ENCODE results near the gene DDX6. TPM values are rescaled to one million over a fixed set of nuclear protein-coding genes. Genes with fewer than 3 reads are reported as not detected.
"Not testable (repeated sequence)": the region's sequence is repeated elsewhere in the genome, so short reads cannot be mapped to it uniquely, and the experiment has no call there.

DDX6 gene
- total RNA-seq, 2 experiments from 2014 or later, result 155 to 158 TPM

DNA sequence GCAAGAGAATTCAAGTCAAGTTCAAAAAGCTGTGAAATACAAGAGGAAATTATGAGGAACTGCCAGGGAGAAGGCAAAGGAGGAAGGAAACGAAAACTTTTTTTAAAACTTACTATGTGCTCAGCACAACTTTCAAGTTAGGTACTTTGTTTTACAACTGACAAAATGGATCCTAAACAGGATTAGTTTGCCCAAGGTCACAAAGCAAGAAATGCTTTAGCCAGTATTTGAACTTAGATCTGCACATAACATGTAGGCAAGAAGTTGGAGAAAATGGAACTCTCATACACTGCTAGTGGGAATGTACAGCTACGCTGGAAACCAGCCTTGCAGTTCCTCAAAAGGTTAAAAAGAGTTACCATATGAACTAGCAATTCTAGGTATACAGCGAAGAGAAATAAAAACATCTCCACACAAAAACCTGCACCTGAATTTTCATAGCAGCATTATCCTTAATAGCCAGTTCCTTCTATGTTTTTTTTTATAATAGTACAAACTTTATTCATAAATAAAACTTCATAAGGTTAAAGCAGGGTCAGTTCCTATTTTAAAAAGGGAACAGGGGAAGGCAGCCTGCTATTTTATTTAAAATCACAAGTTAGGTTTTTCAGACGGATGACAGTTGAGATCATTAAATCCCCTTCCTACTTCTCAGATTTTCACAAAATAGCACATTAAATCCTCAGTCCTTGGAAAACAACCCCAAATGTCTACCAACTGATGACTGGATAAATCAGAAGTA lies 19.2 kb downstream of the DDX6 start:
- no peak overlapping the region for H3K4me3 Mint-ChIP-seq
- H3K9me3 Mint-ChIP-seq, result no peaks in the 10 kb centered on the region
- no peaks in the 10 kb centered on the region for H3K27me3 Mint-ChIP-seq
- H3K36me3 Mint-ChIP-seq (ENCODE audit: low read depth), result peaks cover 69% of the 10 kb centered on the region
- ChIA-PET POLR2A (interaction anchor here (1.3 kb wide), 1 partner anchor 17 kb away, joined by 3 read pairs; no protein-coding TSS in a partner anchor), CTCF (interaction anchor here (1.2 to 7.0 kb wide), 2 partner anchors 18 to 82 kb away, joined by 3 to 31 read pairs; no protein-coding TSS in a partner anchor)
- TF ChIP-seq, protein P1, sequence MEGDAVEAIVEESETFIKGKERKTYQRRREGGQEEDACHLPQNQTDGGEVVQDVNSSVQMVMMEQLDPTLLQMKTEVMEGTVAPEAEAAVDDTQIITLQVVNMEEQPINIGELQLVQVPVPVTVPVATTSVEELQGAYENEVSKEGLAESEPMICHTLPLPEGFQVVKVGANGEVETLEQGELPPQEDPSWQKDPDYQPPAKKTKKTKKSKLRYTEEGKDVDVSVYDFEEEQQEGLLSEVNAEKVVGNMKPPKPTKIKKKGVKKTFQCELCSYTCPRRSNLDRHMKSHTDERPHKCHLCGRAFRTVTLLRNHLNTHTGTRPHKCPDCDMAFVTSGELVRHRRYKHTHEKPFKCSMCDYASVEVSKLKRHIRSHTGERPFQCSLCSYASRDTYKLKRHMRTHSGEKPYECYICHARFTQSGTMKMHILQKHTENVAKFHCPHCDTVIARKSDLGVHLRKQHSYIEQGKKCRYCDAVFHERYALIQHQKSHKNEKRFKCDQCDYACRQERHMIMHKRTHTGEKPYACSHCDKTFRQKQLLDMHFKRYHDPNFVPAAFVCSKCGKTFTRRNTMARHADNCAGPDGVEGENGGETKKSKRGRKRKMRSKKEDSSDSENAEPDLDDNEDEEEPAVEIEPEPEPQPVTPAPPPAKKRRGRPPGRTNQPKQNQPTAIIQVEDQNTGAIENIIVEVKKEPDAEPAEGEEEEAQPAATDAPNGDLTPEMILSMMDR (IDR thresholded peaks at IDR 0.05), result no peak
- no peak for DNase-seq
- intact Hi-C loops (cut with micrococcal nuclease), result no loop called here
- no peak for ATAC-seq
- H3K27ac Mint-ChIP-seq, result peak overlapping the region; percentile 89
- peaks cover 74% of the 10 kb centered on the region for H3K4me1 Mint-ChIP-seq (ENCODE audit: low read depth)

DNA sequence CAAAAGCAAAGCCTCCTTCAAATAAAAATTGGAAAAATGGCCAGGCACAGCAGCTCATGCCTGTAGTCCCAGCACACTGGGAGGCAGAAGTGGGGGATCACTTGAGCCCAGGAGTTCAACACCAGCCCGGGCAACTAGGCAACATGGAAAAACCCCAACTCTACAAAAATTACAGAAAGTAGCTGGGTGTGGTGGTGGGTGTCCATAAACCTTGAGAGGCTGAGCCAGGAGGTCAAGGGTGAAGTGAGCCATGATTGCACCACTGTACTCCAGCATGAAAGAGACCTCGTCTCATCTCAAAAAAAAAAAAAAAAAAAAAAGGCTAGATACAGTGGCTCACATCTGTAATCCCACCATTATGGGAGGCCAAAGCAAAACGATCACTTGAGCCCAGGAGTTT lies 22.3 kb downstream of the DDX6 start:
- TF ChIP-seq, protein P1 (IDR thresholded peaks at IDR 0.05), result no peak
- intact Hi-C loops (cut with micrococcal nuclease), result no loop called here
- no peaks in the 10 kb centered on the region for H3K27me3 Mint-ChIP-seq
- no peak for ATAC-seq
- DNase-seq, result no peak
- ChIA-PET POLR2A (interaction anchor here (0.9 to 1.1 kb wide), 2 partner anchors 12 to 22 kb away, joined by 3 to 4 read pairs; partner anchors contain the start of gene DDX6), CTCF (interaction anchor here (1.0 to 7.0 kb wide), 2 partner anchors 78 to 101 kb away, joined by 3 to 31 read pairs; no protein-coding TSS in a partner anchor)
- peaks cover 61% of the 10 kb centered on the region for H3K36me3 Mint-ChIP-seq (ENCODE audit: low read depth)
- H3K4me1 Mint-ChIP-seq (ENCODE audit: low read depth), result peaks cover 57% of the 10 kb centered on the region
- peak overlapping the region; percentile 76 for H3K27ac Mint-ChIP-seq
- no peak overlapping the region for H3K4me3 Mint-ChIP-seq
- H3K9me3 Mint-ChIP-seq, result no peaks in the 10 kb centered on the region

DNA sequence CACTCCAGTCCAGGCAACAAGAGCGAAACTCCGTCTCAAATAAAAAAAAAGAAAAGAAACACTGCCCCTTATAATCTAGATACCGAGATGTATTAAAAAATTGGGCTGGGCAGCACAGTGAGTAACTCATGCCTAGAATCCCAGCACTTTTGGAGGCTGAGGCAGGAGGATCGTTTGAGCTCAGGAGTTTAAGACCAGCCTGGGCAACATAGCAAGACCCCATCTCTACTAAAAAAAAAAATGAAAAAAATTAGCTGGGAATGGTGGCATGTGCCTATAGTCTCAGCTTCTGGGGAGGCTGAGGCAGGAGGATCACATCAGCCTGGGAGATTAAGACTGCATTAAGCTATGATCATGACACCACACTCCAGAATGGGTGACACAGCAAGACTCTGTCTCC lies 24.9 kb downstream of the DDX6 start:
- ChIA-PET CTCF (interaction anchor here (0.8 to 7.0 kb wide), 3 partner anchors 11 to 76 kb away, joined by 3 to 31 read pairs (median 9); no protein-coding TSS in a partner anchor), POLR2A (interaction anchor here (1.1 kb wide), 1 partner anchor 23 kb away, joined by 4 read pairs; no protein-coding TSS in a partner anchor)
- TF ChIP-seq, protein P1 (IDR thresholded peaks at IDR 0.05), result no peak
- H3K27ac Mint-ChIP-seq, result no peak overlapping the region
- H3K9me3 Mint-ChIP-seq, result no peaks in the 10 kb centered on the region
- H3K4me1 Mint-ChIP-seq (ENCODE audit: low read depth), result peaks cover 37% of the 10 kb centered on the region
- intact Hi-C loops (cut with micrococcal nuclease), result no loop called here
- H3K4me3 Mint-ChIP-seq, result no peak overlapping the region
- no peak for ATAC-seq
- no peak for DNase-seq
- H3K36me3 Mint-ChIP-seq (ENCODE audit: low read depth), result peaks cover 50% of the 10 kb centered on the region
- no peaks in the 10 kb centered on the region for H3K27me3 Mint-ChIP-seq

DNA sequence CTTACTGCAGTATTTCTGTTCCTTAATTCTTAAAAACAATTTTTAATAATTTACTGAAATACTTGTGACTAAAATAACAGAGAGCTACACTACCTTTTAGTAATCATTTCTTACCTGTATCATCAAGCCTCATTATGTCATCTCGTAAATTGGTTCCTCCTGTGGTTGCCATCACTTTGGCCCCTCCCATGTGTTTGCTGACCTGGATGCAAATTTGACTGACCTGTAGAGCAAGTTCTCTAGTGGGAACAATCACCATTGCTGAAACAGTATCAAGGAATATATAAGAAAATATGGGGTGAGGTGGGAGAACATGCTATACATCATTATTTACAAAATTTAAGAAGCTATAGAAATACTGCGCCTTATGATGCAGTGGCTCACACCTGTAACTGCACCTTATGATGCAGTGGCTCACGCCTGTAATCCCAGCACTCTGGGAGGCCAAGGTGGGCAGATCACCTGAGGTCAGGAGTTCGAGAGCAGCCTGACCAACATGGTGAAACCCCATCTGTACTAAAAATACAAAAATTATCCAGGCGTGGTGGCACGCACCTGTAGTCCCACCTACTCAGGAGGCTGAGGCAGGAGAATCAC lies 25.8 kb downstream of the DDX6 start:
- POLR2A ChIA-PET, result interaction anchor here (1.1 kb wide), 1 partner anchor 15 kb away, joined by 3 read pairs; no protein-coding TSS in a partner anchor
- CTCF ChIA-PET, result interaction anchor here (1.4 to 1.5 kb wide), 3 partner anchors 19 to 170 kb away, joined by 3 to 9 read pairs (median 4); no protein-coding TSS in a partner anchor
- H3K4me3 Mint-ChIP-seq; ATAC-seq; H3K9me3 Mint-ChIP-seq; H3K27ac Mint-ChIP-seq; H3K27me3 Mint-ChIP-seq; intact Hi-C loops (cut with micrococcal nuclease); DNase-seq: not testable (repeated sequence)
- Mint-ChIP-seq H3K4me1 (ENCODE audit: low read depth) (peaks cover 29% of the 10 kb centered on the region), H3K36me3 (ENCODE audit: low read depth) (peaks cover 47% of the 10 kb centered on the region)

DNA sequence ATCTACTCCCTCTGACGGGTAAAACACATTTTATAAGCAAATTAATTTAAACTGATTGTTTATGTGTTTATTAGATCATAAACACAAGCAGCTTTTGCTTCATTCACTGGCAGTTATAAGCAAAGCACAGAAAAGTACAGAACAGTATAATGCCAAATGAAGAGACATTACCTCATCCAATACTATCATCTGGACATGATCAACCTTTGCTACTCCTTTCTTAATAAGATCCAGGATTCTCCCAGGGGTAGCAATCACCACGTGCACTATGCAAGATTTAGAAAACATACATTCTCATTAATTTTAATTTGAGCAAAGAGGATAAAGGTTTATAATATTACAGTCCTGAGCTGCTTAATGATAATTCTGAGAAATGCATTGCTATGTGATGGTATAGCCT lies 27.9 kb downstream of the DDX6 start:
- DNase-seq (no peak), ATAC-seq (no peak)
- intact Hi-C loops (cut with micrococcal nuclease), result no loop called here
- Mint-ChIP-seq H3K4me3 (no peak overlapping the region), H3K36me3 (ENCODE audit: low read depth) (peaks cover 45% of the 10 kb centered on the region), H3K27me3 (no peaks in the 10 kb centered on the region), H3K4me1 (ENCODE audit: low read depth) (peaks cover 15% of the 10 kb centered on the region), H3K9me3 (no peaks in the 10 kb centered on the region), H3K27ac (peak overlapping the region; percentile 34)
- ChIA-PET POLR2A (interaction anchor here (0.8 to 2.1 kb wide), 2 partner anchors 27 to 133 kb away, joined by 3 to 7 read pairs; partner anchors contain the start of gene DDX6), CTCF (interaction anchor here (1.5 to 1.9 kb wide), 2 partner anchors 73 to 104 kb away, joined by 4 to 7 read pairs; no protein-coding TSS in a partner anchor)
- TF ChIP-seq, protein P1 (IDR thresholded peaks at IDR 0.05), result no peak

DNA sequence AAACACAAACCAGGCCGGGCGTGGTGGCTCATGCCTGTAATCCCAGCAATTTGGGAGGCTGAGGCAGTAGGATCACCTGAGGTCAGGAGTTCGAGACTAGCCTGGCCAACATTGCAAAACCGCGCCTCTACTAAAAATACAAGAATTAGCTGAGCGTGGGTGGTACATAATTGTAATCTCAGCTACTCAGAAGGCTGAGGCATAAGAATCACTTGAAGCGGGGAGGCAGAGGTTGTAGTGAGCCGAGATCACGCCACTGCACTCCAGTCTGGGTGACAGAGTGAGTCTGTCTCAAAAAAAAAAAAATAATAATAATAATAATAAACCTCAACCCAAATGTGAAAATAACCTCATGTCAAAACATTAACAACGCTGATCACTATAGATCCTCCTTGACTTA lies 29.0 kb downstream of the DDX6 start:
- intact Hi-C loops (cut with micrococcal nuclease); DNase-seq; H3K9me3 Mint-ChIP-seq; H3K27me3 Mint-ChIP-seq; H3K4me3 Mint-ChIP-seq; ATAC-seq; H3K4me1 Mint-ChIP-seq (ENCODE audit: low read depth): not testable (repeated sequence)
- peak overlapping the region; percentile 34 for H3K27ac Mint-ChIP-seq
- ChIA-PET POLR2A (interaction anchor here (1.4 to 2.1 kb wide), 2 partner anchors 28 to 72 kb away, joined by 3 to 7 read pairs; partner anchors contain the start of gene DDX6), CTCF (interaction anchor here (1.9 kb wide), 1 partner anchor 72 kb away, joined by 7 read pairs; no protein-coding TSS in a partner anchor)
- peaks cover 45% of the 10 kb centered on the region for H3K36me3 Mint-ChIP-seq (ENCODE audit: low read depth)

All from activated CD8-positive, alpha-beta T cell treated with anti-CD3 and anti-CD28 coated beads for 36 hours (primary cell).